Natural killer cell (primary cell): ENCODE data around the gene KRTAP10-1. TPM values are rescaled to one million over a fixed set of nuclear protein-coding genes. Genes with fewer than 3 reads are reported as not detected.
"Not testable (repeated sequence)": the region's sequence is repeated elsewhere in the genome, so short reads cannot be mapped to it uniquely, and the experiment has no call there.

Experiments
- ATAC-seq, 3 donors: fragments of 150-1000 bp in 2 of 3; fragments of 200-7000 bp in 1 of 3; cut with Tn5 transposase; 1 replicate in 1 of 3; 2 replicates in 2 of 3; pipeline ENCODE4 v1.10.0; 2021; ENCODE audit warnings: mild to moderate bottlenecking in 2 of 3, moderate library complexity in 2 of 3
- DNase-seq, 2 donors: peaks; one replicate each; pipeline versions ENCODE4 v3.0.0 to v3.0.0-alpha.2; 2013 to 2021; ENCODE audit warnings: mixed read lengths in 1 of 2
- H3K27ac ChIP-seq: one replicate; pipeline ENCODE4 v1.5.1; 2013; ENCODE audit warnings: mild to moderate bottlenecking, low read length
- H3K27me3 ChIP-seq: one replicate; pipeline ENCODE4 v1.6.1; 2013; ENCODE audit warnings: low read length; ENCODE audit not compliant: control insufficient read depth, insufficient read depth
- H3K36me3 ChIP-seq: one replicate; pipeline ENCODE4 v1.6.1; 2013; ENCODE audit warnings: low read length; ENCODE audit not compliant: control insufficient read depth, insufficient read depth
- H3K4me1 ChIP-seq: one replicate; pipeline ENCODE4 v1.6.1; 2013; ENCODE audit warnings: low read length; ENCODE audit not compliant: control insufficient read depth, insufficient read depth
- H3K4me3 ChIP-seq: one replicate; pipeline ENCODE4 v1.5.1; 2013; ENCODE audit warnings: low read length
- H3K9me3 ChIP-seq: one replicate; pipeline ENCODE4 v1.6.1; 2013; ENCODE audit warnings: low read length; ENCODE audit not compliant: control insufficient read depth, insufficient read depth
- H3K27ac Mint-ChIP-seq, 2 donors: one replicate each; pipeline ENCODE4 v1.8.0; 2022; ENCODE audit warnings: mild to moderate bottlenecking in 2 of 2, mixed read lengths in 2 of 2, moderate library complexity in 1 of 2
- H3K27me3 Mint-ChIP-seq, 2 donors: one replicate each; pipeline ENCODE4 v1.8.0; 2022; ENCODE audit warnings: low read depth in 2 of 2, mixed read lengths in 2 of 2
- H3K36me3 Mint-ChIP-seq: one replicate; pipeline ENCODE4 v1.8.0; 2022; ENCODE audit warnings: mixed read lengths
- H3K4me1 Mint-ChIP-seq, 2 donors: one replicate each; pipeline ENCODE4 v1.8.0; 2022; ENCODE audit warnings: mixed read lengths in 2 of 2
- H3K4me3 Mint-ChIP-seq: one replicate; pipeline ENCODE4 v1.8.0; 2022; ENCODE audit warnings: mild to moderate bottlenecking, moderate library complexity, mixed read lengths
- H3K9me3 Mint-ChIP-seq, 2 donors: one replicate each; pipeline ENCODE4 v1.8.0; 2022; ENCODE audit warnings: mixed read lengths in 2 of 2
- CTCF ChIP-seq: fragments of 200-600 bp; IDR thresholded peaks from one replicate; pipeline ENCODE4 v1.8.0; 2022; ENCODE audit warnings: antibody characterized with exemption
- WGBS: methylation state at CpG from one replicate; pipeline ENCODE4 v1.1.7; 2013; ENCODE audit warnings: missing lambda C conversion rate; ENCODE audit not compliant: insufficient coverage; 5-methylcytosine and 5-hydroxymethylcytosine counted together
- intact Hi-C: fragments of 100-400 bp; cut with micrococcal nuclease; formaldehyde crosslinking; loops from one replicate; pipeline ENCODE4 v1.14.2; 2022
- total RNA-seq, 4 donors: library from RNA; stranded (reverse); fragments of 120-200 nt in 1 of 4; gene quantifications; one replicate each; pipeline versions ENCODE4 v1.2.3 to v1.2.4, GENCODE V29; 2013 to 2022

The KRTAP10-1 gene
- total RNA-seq, 3 donors from 2014 or later (not counting 1 experiment from before 2014, with no cell fraction given) = not detected

GRCh38 chr21:44583800-44584147, 43.8 kb upstream of the KRTAP10-1 start:
- Mint-ChIP-seq H3K9me3 (peaks cover 2 to 15% of the 10 kb centered on the region in 2 donors), H3K36me3 (peaks cover 12% of the 10 kb centered on the region), H3K27ac (no peak overlapping the region), H3K4me3 (no peak overlapping the region), H3K4me1 (peaks cover 5% of the 10 kb centered on the region in 2 donors), H3K27me3 (peaks cover 63 to 67% of the 10 kb centered on the region in 2 donors)
- WGBS = 77% methylated on average over 5 of the region's 6 CpGs
- no peaks in the 10 kb centered on the region for H3K27me3 ChIP-seq
- no peak for ATAC-seq
- H3K4me3 ChIP-seq = no peak overlapping the region
- peak in 1 of 2 donors; percentile 20 for DNase-seq
- H3K36me3 ChIP-seq = no peaks in the 10 kb centered on the region
- peaks cover 5% of the 10 kb centered on the region for H3K9me3 ChIP-seq
- no peaks in the 10 kb centered on the region for H3K4me1 ChIP-seq
- intact Hi-C loops = no loop called here
- TF ChIP-seq CTCF = no peak
- no peak overlapping the region for H3K27ac ChIP-seq

GRCh38 chr21:44583089-44583799, 43.2 kb upstream of the KRTAP10-1 start:
- whole genome bisulfite sequencing = 63% methylated on average over 11 of the region's 11 CpGs
- no peak for DNase-seq
- no peaks in the 10 kb centered on the region for H3K36me3 ChIP-seq
- Mint-ChIP-seq H3K9me3 (peaks cover 2 to 15% of the 10 kb centered on the region in 2 donors), H3K27me3 (peaks cover 63 to 68% of the 10 kb centered on the region in 2 donors), H3K36me3 (peaks cover 12% of the 10 kb centered on the region), H3K4me1 (peaks cover 5% of the 10 kb centered on the region in 2 donors), H3K4me3 (no peak overlapping the region), H3K27ac (no peak overlapping the region)
- H3K4me3 ChIP-seq = no peak overlapping the region
- no peaks in the 10 kb centered on the region for H3K4me1 ChIP-seq
- intact Hi-C loops = no loop called here
- peaks cover 5% of the 10 kb centered on the region for H3K9me3 ChIP-seq
- no peak for ATAC-seq
- no peak overlapping the region for H3K27ac ChIP-seq
- H3K27me3 ChIP-seq = no peaks in the 10 kb centered on the region
- no peak for TF ChIP-seq CTCF

- H3K9me3 ChIP-seq = peaks cover 7% of the 10 kb centered on the region
- 80% methylated on average over 15 of the region's 15 CpGs for WGBS
- peaks cover 61% of the 10 kb centered on the region in 2 donors for H3K27me3 Mint-ChIP-seq
- no peak overlapping the region for H3K27ac ChIP-seq
- no peak for TF ChIP-seq CTCF
- ATAC-seq (no peak), DNase-seq (no peak)
- H3K4me1 Mint-ChIP-seq = peaks cover 5% of the 10 kb centered on the region in 2 donors
- H3K27ac Mint-ChIP-seq = no peak overlapping the region
- no peaks in the 10 kb centered on the region for H3K27me3 ChIP-seq
- no peaks in the 10 kb centered on the region for H3K36me3 ChIP-seq
- H3K4me3 Mint-ChIP-seq = no peak overlapping the region
- intact Hi-C loops = no loop called here
- H3K36me3 Mint-ChIP-seq = peaks cover 12% of the 10 kb centered on the region
- H3K9me3 Mint-ChIP-seq = peaks cover 2 to 18% of the 10 kb centered on the region in 2 donors
- no peak overlapping the region for H3K4me3 ChIP-seq
- no peaks in the 10 kb centered on the region for H3K4me1 ChIP-seq
Observed at GRCh38 chr21:44582055-44582454, 42.1 kb upstream of the KRTAP10-1 start.

GRCh38 chr21:44581158-44581557, 41.2 kb upstream of the KRTAP10-1 start:
- no peaks in the 10 kb centered on the region for H3K27me3 ChIP-seq
- WGBS = 75% methylated on average over 1 of the region's 3 CpGs
- Mint-ChIP-seq H3K27me3 (peaks cover 52% of the 10 kb centered on the region in 2 donors), H3K36me3 (peaks cover 18% of the 10 kb centered on the region), H3K9me3 (peaks cover 2 to 18% of the 10 kb centered on the region in 2 donors), H3K27ac (no peak overlapping the region), H3K4me3 (no peak overlapping the region), H3K4me1 (peaks cover 5% of the 10 kb centered on the region in 2 donors)
- H3K4me3 ChIP-seq = no peak overlapping the region
- no peak for ATAC-seq
- intact Hi-C loops = no loop called here
- DNase-seq = no peak
- no peak for TF ChIP-seq CTCF
- H3K4me1 ChIP-seq = no peaks in the 10 kb centered on the region
- no peaks in the 10 kb centered on the region for H3K36me3 ChIP-seq
- H3K27ac ChIP-seq = no peak overlapping the region
- peaks cover 7% of the 10 kb centered on the region for H3K9me3 ChIP-seq

GRCh38 chr21:44580231-44580821, 40.3 kb upstream of the KRTAP10-1 start, which contains the start of gene KRTAP10-5:
KRTAP10-5 (minus strand) TSS chr21:44580604; CDS start chr21:44580578, 26 bp downstream.
- H3K27ac Mint-ChIP-seq, intact Hi-C loops, ATAC-seq, H3K27me3 ChIP-seq, DNase-seq, H3K27ac ChIP-seq, H3K4me1 Mint-ChIP-seq, H3K4me3 Mint-ChIP-seq, H3K36me3 ChIP-seq, H3K4me3 ChIP-seq, H3K9me3 ChIP-seq, H3K4me1 ChIP-seq: not testable (repeated sequence)
- Mint-ChIP-seq H3K9me3 (peaks cover 2 to 18% of the 10 kb centered on the region in 2 donors), H3K36me3 (peaks cover 18% of the 10 kb centered on the region), H3K27me3 (peaks cover 47 to 51% of the 10 kb centered on the region in 2 donors)
- WGBS = 56% methylated on average over 19 of the region's 19 CpGs
